Coronary artery (tissue), 2 donors: ENCODE measurements around the gene GFRA4.

Experiments used
- DNase-seq: peaks from one replicate; pipeline ENCODE4 v3.0.0-alpha.2; 2017; ENCODE audit warnings: low spot score
- H3K27ac ChIP-seq, 2 donors: fragments of 200-600 bp; sonication (generic); one replicate each; pipeline ENCODE4 v1.5.1; 2016 to 2019
- H3K4me3 ChIP-seq: fragments of 200-600 bp; sonication (generic); 2 replicates; pipeline ENCODE4 v1.5.1; 2016; ENCODE audit warnings: mild to moderate bottlenecking, moderate library complexity
- TF ChIP-seq, protein P1 (sequence below): fragments of 200-600 bp; sonication (generic); IDR thresholded peaks from one replicate; pipeline ENCODE4 v1.5.1; 2019; ENCODE audit warnings: antibody characterized with exemption

Gene GFRA4

GRCh38 chr20:3693376-3693775 lies 30.2 kb upstream of the GFRA4 start:
- Histone ChIP-seq H3K4me3 (no peak overlapping the region), H3K27ac (no peak overlapping the region)
- DNase-seq: no peak
- TF ChIP-seq, protein P1, sequence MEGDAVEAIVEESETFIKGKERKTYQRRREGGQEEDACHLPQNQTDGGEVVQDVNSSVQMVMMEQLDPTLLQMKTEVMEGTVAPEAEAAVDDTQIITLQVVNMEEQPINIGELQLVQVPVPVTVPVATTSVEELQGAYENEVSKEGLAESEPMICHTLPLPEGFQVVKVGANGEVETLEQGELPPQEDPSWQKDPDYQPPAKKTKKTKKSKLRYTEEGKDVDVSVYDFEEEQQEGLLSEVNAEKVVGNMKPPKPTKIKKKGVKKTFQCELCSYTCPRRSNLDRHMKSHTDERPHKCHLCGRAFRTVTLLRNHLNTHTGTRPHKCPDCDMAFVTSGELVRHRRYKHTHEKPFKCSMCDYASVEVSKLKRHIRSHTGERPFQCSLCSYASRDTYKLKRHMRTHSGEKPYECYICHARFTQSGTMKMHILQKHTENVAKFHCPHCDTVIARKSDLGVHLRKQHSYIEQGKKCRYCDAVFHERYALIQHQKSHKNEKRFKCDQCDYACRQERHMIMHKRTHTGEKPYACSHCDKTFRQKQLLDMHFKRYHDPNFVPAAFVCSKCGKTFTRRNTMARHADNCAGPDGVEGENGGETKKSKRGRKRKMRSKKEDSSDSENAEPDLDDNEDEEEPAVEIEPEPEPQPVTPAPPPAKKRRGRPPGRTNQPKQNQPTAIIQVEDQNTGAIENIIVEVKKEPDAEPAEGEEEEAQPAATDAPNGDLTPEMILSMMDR: no peak

- TF ChIP-seq, protein P1: no peak
- H3K27ac ChIP-seq: no peak overlapping the region
- DNase-seq: no peak
- H3K4me3 ChIP-seq: no peak overlapping the region
Measured at GRCh38 chr20:3692706-3693294, 29.6 kb upstream of the GFRA4 start.

- DNase-seq: no peak
- TF ChIP-seq, protein P1: no peak
- Histone ChIP-seq H3K4me3 (no peak overlapping the region), H3K27ac (no peak overlapping the region)
Measured at GRCh38 chr20:3691897-3692296, 28.7 kb upstream of the GFRA4 start.

DNA sequence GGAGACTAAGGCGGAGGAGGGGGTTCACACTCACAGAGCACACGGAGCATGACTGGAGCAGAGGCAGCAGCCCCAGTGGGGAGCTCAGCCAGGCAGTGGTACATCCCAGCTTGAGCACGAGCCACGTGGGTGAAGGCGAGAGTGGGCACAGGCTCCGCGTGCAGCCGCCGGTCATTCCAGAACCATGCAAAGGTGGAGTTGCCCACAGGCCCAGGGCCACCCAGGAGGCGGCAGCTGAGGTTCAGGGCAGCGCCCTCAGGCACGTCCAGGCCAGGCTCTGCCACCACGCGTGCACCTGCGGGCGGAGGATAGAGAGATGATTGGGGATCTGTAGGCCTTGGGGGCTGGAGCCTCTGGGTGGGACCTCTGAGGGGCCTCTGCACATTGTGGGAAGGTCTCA lies 28.1 kb upstream of the GFRA4 start:
- TF ChIP-seq, protein P1: no peak

GRCh38 chr20:3690413-3690812 lies 27.2 kb upstream of the GFRA4 start:
- no peak for DNase-seq
- Histone ChIP-seq H3K4me3 (no peak overlapping the region), H3K27ac (no peak overlapping the region)
- TF ChIP-seq, protein P1: no peak

More for the DNA sequence above, 28.1 kb upstream of the GFRA4 start:
- no peak overlapping the region for H3K27ac ChIP-seq
- DNase-seq: no peak
- H3K4me3 ChIP-seq: no peak overlapping the region

DNA sequence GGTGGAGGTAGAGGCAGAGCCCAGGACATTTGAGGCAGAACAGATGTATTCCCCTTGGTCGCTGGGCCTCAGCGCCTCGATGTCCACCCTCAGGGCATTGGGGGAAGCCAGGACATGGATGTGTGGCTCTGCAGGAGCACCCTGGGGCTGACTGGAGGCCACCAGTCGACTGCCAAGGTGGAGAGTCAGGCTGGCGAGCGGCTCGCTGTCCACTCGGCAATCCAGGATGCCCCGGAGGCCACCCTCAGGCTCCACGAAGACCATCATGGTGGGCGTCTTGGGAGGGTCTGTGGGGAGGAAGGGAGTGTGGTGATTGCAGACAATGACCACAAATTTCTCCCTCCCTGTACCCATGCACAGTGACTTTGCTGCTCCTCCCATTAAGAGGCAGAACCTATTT lies 26.8 kb upstream of the GFRA4 start:
- no peak for DNase-seq
- Histone ChIP-seq H3K4me3 (no peak overlapping the region), H3K27ac (no peak overlapping the region)
- TF ChIP-seq, protein P1: no peak

GRCh38 chr20:3687655-3688054 lies 24.5 kb upstream of the GFRA4 start:
- no peak overlapping the region for H3K4me3 ChIP-seq
- TF ChIP-seq, protein P1: no peak
- H3K27ac ChIP-seq: peak overlapping the region; percentile 75 to 80
- DNase-seq: no peak
